Neural crest cell (in vitro differentiated cells): ENCODE results near the gene RASA3. TPM values are rescaled to one million over a fixed set of nuclear protein-coding genes. Genes with fewer than 3 reads are reported as not detected.
"Not testable (repeated sequence)": the region's sequence is repeated elsewhere in the genome, so short reads cannot be mapped to it uniquely, and the experiment has no call there.

Source experiments
- DNase-seq: peaks from one replicate; pipeline ENCODE4 v3.0.0; 2021; ENCODE audit warnings: low read depth, mixed read lengths, low spot score
- H3K27ac Mint-ChIP-seq: one replicate; pipeline ENCODE4 v1.8.0; 2021; ENCODE audit warnings: mild to moderate bottlenecking, mixed read lengths; ENCODE audit not compliant: unreplicated experiment
- H3K27me3 Mint-ChIP-seq: 2 replicates; pipeline ENCODE4 v1.8.0; 2021; ENCODE audit warnings: low read depth, mild to moderate bottlenecking, mixed read lengths
- H3K36me3 Mint-ChIP-seq: 2 replicates; pipeline ENCODE4 v1.8.0; 2021; ENCODE audit warnings: low read depth, mild to moderate bottlenecking, mixed read lengths
- H3K4me1 Mint-ChIP-seq: 2 replicates; pipeline ENCODE4 v1.8.0; 2021; ENCODE audit warnings: mixed read lengths
- H3K4me3 Mint-ChIP-seq: one replicate; pipeline ENCODE4 v1.8.0; 2021; ENCODE audit warnings: mild to moderate bottlenecking, mixed read lengths
- H3K9me3 Mint-ChIP-seq: 2 replicates; pipeline ENCODE4 v1.8.0; 2021; ENCODE audit warnings: mixed read lengths
- CTCF ChIP-seq: fragments of 200-600 bp; sonication (generic); conservative IDR thresholded peaks from 2 replicates; pipeline ENCODE4 v1.5.0; 2021; ENCODE audit warnings: antibody characterized with exemption, mild to moderate bottlenecking
- total RNA-seq: library from RNA; stranded (reverse); gene quantifications from 2 replicates; pipeline ENCODE4 v1.2.1, GENCODE V29; 2021

Gene RASA3
- total RNA-seq, 1 donor from 2014 or later: 29.5 TPM

DNA sequence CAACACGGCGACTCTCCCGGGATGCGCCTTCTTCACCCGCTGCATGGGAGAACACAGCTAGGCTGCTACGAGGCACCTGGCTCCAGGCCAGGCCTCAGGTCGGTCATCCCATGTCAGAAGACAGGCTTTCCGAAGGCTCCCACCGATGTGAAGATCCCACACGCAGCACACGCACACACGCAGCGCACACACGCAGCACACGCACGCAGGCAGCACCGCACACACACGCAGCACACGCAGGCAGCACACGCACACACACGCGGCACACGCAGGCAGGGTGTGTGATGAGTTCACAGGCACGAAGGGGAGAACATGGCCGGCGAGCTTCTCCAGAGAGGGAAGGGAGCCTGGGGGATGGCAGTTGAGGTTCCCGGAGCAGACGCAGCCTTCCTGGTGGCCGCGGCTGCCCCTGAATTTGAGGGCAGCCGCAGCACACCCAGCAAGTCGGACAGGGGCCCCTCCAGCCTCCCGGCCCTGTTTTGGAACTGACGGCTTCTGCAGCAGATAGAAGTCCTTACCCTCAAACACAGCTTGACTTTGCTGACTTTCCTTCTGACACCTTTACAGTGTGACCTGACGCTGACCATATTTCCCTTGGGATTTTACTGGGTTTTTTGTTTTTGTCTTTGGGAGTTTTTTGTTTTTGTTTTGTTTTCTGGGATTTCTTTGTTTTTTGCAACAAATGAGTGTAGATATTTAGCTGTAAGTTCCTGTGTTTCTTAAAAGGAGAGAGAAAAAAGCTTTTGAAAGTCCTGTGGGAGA is 55.9 kb downstream of the RASA3 start:
- H3K4me1 Mint-ChIP-seq: peaks cover 68% of the 10 kb centered on the region
- H3K4me3 Mint-ChIP-seq: no peak overlapping the region
- H3K36me3 Mint-ChIP-seq: peaks cover 16% of the 10 kb centered on the region
- H3K27ac Mint-ChIP-seq: peak overlapping the region; percentile 97
- no peak for TF ChIP-seq CTCF
- H3K9me3 Mint-ChIP-seq: no peaks in the 10 kb centered on the region
- peaks cover 2% of the 10 kb centered on the region for H3K27me3 Mint-ChIP-seq
- no peak for DNase-seq

GRCh38 chr13:114075811-114076210 is 56.6 kb downstream of the RASA3 start:
- peaks cover 71% of the 10 kb centered on the region for H3K4me1 Mint-ChIP-seq
- H3K4me3 Mint-ChIP-seq: not testable (repeated sequence)

DNA sequence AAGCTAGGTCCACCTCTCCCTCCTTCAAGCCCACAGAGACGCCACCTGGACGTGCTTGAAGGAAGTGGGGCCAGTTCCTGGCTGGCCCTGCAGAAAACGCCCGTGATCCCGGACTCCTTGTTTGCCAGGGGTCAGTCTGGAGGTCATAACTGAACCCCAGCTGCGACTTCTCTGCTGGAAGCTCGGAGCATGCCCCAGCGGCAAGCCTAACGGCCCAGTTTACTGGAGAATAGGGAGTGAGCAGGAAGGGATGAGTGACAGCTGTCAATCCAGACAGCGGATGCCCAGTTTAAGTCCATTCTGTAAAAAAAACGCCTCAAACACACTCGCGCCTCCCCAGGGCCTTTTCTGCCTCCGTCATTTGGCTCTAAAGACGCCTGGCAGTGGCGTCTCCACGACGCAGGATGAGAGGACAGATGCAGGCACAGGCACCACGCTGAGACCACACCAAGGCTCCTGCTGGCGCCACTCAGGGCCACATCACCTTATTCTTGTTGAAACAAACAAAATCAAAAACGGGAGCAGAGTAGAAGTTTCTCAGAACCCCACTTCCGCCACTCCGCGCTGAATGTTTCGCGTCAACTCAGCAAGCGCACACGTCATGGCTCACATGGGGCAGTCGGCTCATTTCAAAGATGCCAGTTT is 57.6 kb downstream of the RASA3 start:
- peaks cover 72% of the 10 kb centered on the region for H3K4me1 Mint-ChIP-seq
- no peak overlapping the region for H3K27ac Mint-ChIP-seq
- no peaks in the 10 kb centered on the region for H3K9me3 Mint-ChIP-seq
- peaks cover 19% of the 10 kb centered on the region for H3K36me3 Mint-ChIP-seq
- no peak for TF ChIP-seq CTCF
- H3K27me3 Mint-ChIP-seq: peaks cover 2% of the 10 kb centered on the region
- peak overlapping the region; percentile 28 for H3K4me3 Mint-ChIP-seq
- no peak for DNase-seq

More at GRCh38 chr13:114075811-114076210, 56.6 kb downstream of the RASA3 start:
- not testable (repeated sequence) for H3K9me3 Mint-ChIP-seq, H3K27ac Mint-ChIP-seq, H3K27me3 Mint-ChIP-seq, DNase-seq
- H3K36me3 Mint-ChIP-seq: peaks cover 19% of the 10 kb centered on the region

DNA sequence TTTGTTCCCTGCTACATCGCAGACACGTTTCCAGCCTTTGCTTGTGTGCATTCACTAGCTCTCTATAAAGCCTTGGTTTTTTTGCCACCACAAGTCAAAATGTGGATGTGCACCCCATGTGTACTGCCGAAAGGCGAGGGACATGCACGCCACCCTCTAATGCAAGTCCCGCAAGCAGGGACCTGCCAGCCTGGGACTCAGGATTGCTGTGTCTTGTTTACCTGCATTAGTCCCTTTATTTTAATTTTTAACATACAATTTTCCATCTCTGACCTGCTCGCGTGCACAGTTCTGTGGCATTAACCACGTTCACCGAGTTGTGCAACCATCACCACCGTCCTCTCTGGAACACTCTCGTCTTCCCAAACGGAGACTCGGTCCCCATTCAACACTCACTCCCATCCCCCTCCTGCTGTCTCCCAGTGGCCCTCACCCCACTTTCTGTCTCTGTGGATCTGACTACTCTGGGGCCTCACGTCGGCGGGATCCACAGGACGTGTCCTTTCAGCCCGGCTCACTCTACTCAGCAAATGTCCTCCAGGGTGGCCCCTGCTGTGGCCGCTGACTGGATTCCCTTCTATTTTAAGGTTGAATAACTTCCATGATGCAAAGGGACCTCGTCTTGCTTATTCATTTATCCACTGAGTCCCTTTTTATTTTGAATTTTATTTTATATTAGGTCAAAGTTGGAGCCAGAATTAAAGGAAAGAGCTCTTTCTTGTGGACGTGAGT is 58.4 kb downstream of the RASA3 start:
- Mint-ChIP-seq H3K27ac (peak overlapping the region; percentile 76), H3K36me3 (peaks cover 19% of the 10 kb centered on the region), H3K4me1 (peaks cover 71% of the 10 kb centered on the region), H3K27me3 (peaks cover 2% of the 10 kb centered on the region), H3K4me3 (peak overlapping the region; percentile 23), H3K9me3 (no peaks in the 10 kb centered on the region)
- DNase-seq: no peak
- no peak for TF ChIP-seq CTCF

DNA sequence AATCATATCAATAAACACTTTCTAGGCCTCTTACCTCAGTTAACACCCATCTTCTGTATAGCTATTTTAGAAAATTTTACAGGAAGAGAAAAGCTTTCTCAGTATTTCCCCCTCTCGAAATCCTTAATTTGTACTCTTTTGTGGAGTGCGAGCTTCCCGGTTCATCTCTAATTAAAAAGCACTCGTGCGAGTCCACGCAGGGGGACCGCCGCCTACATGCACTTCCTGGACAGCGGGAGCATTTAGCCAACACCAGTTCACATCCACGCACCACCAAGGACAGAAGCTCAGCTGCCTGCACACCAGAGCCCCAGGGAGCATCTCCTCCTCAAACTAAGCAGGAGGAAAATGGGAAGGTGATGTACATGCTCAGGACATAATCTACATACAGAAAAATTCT is 60.0 kb downstream of the RASA3 start:
- Mint-ChIP-seq H3K36me3 (peaks cover 19% of the 10 kb centered on the region), H3K4me1 (peaks cover 76% of the 10 kb centered on the region), H3K4me3 (peak overlapping the region; percentile 74), H3K27me3 (peaks cover 2% of the 10 kb centered on the region), H3K9me3 (no peaks in the 10 kb centered on the region), H3K27ac (peak overlapping the region; percentile 95)
- TF ChIP-seq CTCF: no peak
- no peak for DNase-seq
